ENCODE measurements around the gene SMYD4.

GRCh38 chr17:1786708-1787107 lies 43.0 kb downstream of the SMYD4 start:
- TF ChIP-seq CTCF (IDR thresholded peaks at IDR 0.05), result no peak
- TF ChIP-seq POLR2AphosphoS5 (IDR thresholded peaks at IDR 0.05; ENCODE audit: insufficient read depth in 1 of 2, low read depth in 1 of 2), result no peak
